ENCODE data around the gene SUN5. TPM values are rescaled to one million over a fixed set of nuclear protein-coding genes. Genes with fewer than 3 reads are reported as not detected.
A peak's percentile ranks its signal among the peaks of the same experiment; 100 is the strongest.
"Not testable (repeated sequence)": the region's sequence is repeated elsewhere in the genome, so short reads cannot be mapped to it uniquely, and the experiment has no call there.

Gene SUN5
- total RNA-seq, 2 experiments from 2014 or later = not detected

DNA sequence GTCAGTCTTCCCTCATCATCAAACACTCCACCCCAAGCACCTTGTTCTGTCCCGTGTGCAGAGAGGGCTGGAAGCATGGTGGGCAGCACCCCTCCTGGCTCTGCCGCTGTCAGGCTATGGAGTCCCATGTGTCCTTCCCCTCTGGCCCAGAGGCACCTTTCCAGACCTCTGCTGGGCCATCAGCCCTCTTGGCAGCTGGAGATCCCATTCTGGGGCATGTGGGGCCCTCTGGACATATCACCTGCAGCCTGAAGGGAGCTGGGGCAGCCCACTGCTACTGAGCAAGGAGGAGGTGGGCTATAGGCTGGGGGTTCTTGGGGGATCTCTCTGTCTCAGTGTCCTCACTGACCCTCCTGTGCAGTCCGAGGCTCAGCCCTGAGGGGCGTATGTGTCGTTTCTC is 42.2 kb downstream of the SUN5 start:
- Mint-ChIP-seq H3K9me3 (ENCODE audit: low read depth) (peaks cover 5% of the 10 kb centered on the region), H3K36me3 (peaks cover 12% of the 10 kb centered on the region), H3K4me3 (no peak overlapping the region), H3K27ac (no peak overlapping the region), H3K27me3 (no peaks in the 10 kb centered on the region), H3K4me1 (peaks cover 44% of the 10 kb centered on the region)
- CTCF ChIA-PET = interaction anchor here (1.4 to 1.9 kb wide), 2 partner anchors 12 to 16 kb away, joined by 3 to 6 read pairs; no protein-coding TSS in a partner anchor
- ATAC-seq (no peak), DNase-seq (no peak)

DNA sequence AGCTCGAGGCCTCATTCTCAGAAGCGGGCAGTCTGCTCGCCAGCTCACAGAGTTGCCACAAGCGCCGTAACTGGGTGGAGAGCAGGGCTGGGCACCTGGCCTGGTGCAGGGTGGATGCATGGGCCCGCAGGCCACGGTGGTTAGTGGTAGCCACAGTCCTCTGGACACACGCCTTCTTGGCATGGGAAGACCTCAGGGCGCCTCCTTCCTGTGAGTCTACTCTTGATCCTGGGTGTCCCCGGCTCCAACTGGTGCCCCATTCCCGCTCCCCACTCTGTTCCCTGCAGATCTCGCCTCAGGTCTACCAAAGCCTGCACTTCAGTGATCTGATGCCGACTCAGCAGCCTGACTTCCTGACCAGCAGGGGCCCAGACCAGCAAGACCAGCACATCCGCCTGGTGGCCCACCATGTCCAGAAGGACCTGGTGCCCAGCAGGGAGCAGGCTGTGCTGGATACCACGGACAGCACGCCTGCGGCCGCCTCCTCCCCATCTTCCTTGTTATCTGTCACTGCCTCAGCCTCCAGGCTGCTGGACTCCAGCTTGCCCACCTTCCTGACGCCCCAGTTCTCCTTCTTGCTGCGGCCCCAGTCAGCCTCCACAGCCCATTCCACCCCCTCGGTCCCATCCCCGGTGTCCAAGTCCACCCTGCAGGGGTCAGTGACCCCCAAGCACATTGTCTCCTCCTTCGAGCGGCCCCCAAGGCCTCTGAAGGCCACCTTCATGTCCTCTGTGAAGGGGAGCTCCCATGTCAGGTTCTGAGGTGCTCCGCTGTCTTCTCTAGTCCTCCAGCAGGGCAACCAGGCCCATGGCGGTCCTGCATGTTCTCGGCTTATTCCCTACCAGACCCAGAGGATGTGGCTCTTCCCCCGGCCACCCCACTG is 43.1 kb downstream of the SUN5 start:
- ATAC-seq (no peak), DNase-seq (no peak)
- H3K4me1 Mint-ChIP-seq = peaks cover 34% of the 10 kb centered on the region
- no peak overlapping the region for H3K4me3 Mint-ChIP-seq
- H3K27ac Mint-ChIP-seq = no peak overlapping the region
- CTCF ChIA-PET = interaction anchor here (1.2 kb wide), 1 partner anchor 11 kb away, joined by 4 read pairs; no protein-coding TSS in a partner anchor
- H3K27me3 Mint-ChIP-seq = no peaks in the 10 kb centered on the region
- H3K9me3 Mint-ChIP-seq (ENCODE audit: low read depth) = peaks cover 8% of the 10 kb centered on the region
- H3K36me3 Mint-ChIP-seq = peaks cover 16% of the 10 kb centered on the region

DNA sequence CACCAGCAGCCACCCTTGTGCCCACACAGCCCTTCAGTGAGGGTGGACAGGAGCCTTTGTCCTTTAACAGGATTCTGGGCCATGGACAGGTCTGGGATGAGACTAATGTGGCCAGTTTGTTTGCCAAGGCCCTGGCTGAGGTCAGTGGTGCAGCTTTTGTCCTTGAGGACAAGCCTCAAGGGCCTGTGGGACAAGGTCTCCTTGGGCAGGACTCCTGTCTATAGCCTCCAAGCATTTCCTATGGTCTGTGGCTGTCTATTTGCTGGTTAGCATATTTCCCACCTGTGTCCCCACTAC is 44.1 kb downstream of the SUN5 start:
- no peak for DNase-seq
- Mint-ChIP-seq H3K9me3 (ENCODE audit: low read depth) (peaks cover 8% of the 10 kb centered on the region), H3K4me3 (no peak overlapping the region), H3K36me3 (peaks cover 17% of the 10 kb centered on the region), H3K27ac (no peak overlapping the region), H3K4me1 (peaks cover 25% of the 10 kb centered on the region), H3K27me3 (no peaks in the 10 kb centered on the region)
- CTCF ChIA-PET = interaction anchor here (1.2 kb wide), 1 partner anchor 12 kb away, joined by 4 read pairs; no protein-coding TSS in a partner anchor
- ATAC-seq = no peak

DNA sequence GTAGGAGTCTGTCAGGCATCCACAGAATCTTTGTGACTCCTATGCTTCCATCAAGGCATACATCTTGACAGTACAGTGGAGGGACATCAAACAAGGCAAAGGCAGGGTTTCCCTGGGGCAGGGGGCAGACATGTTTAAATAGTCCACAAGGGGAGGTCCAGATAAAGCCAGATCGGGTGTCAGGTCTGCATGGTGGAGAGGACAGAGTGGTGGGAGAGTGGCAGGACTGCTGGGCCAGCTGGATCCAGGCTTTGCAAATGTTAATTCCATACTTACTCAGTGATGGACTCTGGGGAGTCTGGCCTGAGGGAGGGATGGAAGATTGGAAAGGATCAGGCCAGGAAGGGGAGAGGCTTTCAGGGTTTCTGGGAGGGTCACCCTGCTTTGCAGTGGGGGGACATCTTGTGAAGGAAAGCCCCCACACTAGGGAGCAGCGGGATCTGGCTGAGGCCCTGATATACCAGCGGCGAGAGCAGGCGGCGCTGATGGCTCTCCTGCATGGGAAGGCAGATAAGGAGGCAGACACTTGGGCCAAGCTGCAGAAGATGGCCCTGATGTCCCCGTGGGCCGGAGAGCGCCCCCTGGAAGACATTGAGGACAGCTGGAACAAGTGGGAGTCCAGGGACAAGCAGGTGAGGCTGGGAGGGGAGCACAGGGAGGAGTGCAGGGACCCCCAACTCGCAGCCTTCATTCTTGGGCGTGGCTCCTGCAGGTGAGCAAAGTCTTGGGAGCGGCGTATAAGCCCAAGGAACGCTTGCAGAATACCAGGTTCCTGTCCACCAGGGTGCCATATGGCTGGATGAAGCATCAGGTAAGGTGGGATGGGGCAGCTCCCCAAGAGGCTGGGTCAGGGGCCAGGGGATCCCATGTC is 44.6 kb downstream of the SUN5 start:
- H3K27ac Mint-ChIP-seq = no peak overlapping the region
- peaks cover 22% of the 10 kb centered on the region for H3K4me1 Mint-ChIP-seq
- no peak overlapping the region for H3K4me3 Mint-ChIP-seq
- no peak for ATAC-seq
- no peak for DNase-seq
- CTCF ChIA-PET = interaction anchor here (1.2 to 3.1 kb wide), 2 partner anchors 13 to 14 kb away, joined by 4 to 13 read pairs; no protein-coding TSS in a partner anchor
- peaks cover 8% of the 10 kb centered on the region for H3K9me3 Mint-ChIP-seq (ENCODE audit: low read depth)
- peaks cover 18% of the 10 kb centered on the region for H3K36me3 Mint-ChIP-seq
- no peaks in the 10 kb centered on the region for H3K27me3 Mint-ChIP-seq

DNA sequence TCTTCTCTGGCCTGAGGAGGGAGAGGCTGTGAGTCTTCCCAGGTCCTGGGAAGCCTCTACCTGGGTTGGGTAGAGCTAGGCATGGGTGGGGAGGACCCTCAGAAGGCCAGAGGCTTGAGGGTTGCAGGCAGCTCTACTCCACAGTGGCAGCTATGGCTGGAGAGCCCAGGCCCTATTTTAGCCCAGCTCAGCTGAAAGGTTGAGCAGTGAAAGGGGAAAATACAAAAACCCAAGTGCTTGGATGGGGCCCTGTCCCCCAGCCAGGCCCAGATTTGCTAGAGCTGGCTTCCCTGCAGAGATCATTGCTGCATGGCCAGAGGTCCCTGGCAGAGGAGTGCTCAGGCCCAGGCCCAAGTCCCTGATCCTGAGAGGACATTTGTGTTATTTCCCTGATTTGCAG is 45.7 kb downstream of the SUN5 start:
- no peak for ATAC-seq
- H3K4me1 Mint-ChIP-seq = peaks cover 15% of the 10 kb centered on the region
- CTCF ChIA-PET = interaction anchor here (1.3 to 3.1 kb wide), 3 partner anchors 13 to 16 kb away, joined by 4 to 13 read pairs (median 4); no protein-coding TSS in a partner anchor
- no peak overlapping the region for H3K4me3 Mint-ChIP-seq
- H3K27ac Mint-ChIP-seq = no peak overlapping the region
- H3K27me3 Mint-ChIP-seq = no peaks in the 10 kb centered on the region
- DNase-seq = no peak
- peaks cover 12% of the 10 kb centered on the region for H3K9me3 Mint-ChIP-seq (ENCODE audit: low read depth)
- peaks cover 23% of the 10 kb centered on the region for H3K36me3 Mint-ChIP-seq

DNA sequence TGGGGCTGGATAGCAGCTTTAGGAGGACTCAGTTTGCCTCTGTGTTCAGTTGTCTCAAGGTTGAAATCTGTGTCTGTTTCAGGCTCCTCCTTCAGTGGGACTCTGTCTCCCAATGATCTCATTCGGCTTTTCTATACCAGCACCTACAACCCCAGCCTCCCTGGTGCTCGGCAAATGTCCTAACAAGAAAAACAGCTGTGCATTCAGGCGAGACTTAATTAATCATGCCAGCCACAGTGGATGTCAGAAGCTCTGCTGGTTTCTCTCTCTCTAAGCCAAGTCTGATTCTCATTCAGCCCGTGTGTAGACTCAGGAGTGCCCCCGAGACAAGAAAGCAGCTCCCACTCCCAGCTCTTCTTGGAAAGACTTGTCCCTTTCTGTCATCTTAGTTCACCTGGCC is 46.8 kb downstream of the SUN5 start:
- peaks cover 23% of the 10 kb centered on the region for H3K36me3 Mint-ChIP-seq
- H3K27me3 Mint-ChIP-seq = no peaks in the 10 kb centered on the region
- peaks cover 5% of the 10 kb centered on the region for H3K4me1 Mint-ChIP-seq
- CTCF ChIA-PET = interaction anchor here (1.3 to 3.1 kb wide), 3 partner anchors 12 to 15 kb away, joined by 4 to 13 read pairs (median 4); no protein-coding TSS in a partner anchor
- no peak overlapping the region for H3K27ac Mint-ChIP-seq
- H3K4me3 Mint-ChIP-seq = no peak overlapping the region
- no peak for DNase-seq
- ATAC-seq = no peak
- peaks cover 14% of the 10 kb centered on the region for H3K9me3 Mint-ChIP-seq (ENCODE audit: low read depth)

DNA sequence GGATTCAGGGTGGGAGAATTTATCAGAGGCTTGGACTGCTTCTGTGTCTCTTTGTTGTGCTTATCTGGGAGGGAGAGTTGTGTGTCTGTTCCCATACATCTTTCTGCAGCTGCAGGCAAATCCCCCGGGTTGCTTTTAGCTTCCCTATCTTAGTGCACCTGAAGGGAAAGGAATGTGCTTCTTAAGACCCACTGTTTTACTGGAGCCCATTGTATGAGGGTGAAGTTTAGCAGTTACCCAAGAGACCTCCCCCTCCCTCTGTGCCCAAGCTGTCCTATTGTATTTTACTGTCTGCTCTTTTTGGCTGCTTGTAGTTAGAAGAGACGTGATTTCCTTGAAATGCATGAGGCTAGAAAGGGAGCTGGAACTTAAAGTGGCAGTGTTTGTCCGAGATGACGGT is 53.7 kb downstream of the SUN5 start:
- not testable (repeated sequence) for H3K36me3 Mint-ChIP-seq; H3K9me3 Mint-ChIP-seq (ENCODE audit: low read depth); H3K27ac Mint-ChIP-seq; H3K27me3 Mint-ChIP-seq; H3K4me3 Mint-ChIP-seq; DNase-seq; ATAC-seq
- CTCF ChIA-PET = interaction anchor here (1.1 kb wide), 1 partner anchor 17 kb away, joined by 5 read pairs; no protein-coding TSS in a partner anchor
- H3K4me1 Mint-ChIP-seq = peaks cover 12% of the 10 kb centered on the region

DNA sequence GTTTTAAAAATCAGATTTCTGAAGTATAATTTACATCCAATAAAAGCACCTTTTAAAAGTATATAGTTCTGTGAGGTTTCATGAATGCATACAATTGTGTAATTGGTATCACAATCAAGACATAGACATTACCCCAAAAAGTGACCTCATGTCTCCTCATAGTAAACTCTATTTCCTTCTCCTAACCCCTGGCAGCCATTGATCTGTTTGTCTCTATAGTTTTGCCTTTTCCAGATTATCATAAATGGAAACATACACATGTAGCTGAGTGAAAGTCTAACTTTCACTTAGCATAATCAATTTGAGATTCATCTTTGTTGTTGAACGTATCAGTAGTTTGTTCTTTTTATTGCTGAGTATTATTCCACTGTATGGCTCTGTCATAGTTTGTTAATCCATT is 57.6 kb downstream of the SUN5 start:
- Mint-ChIP-seq H3K4me3 (no peak overlapping the region), H3K4me1 (peaks cover 15% of the 10 kb centered on the region), H3K36me3 (no peaks in the 10 kb centered on the region), H3K27ac (peak overlapping the region; percentile 76), H3K9me3 (ENCODE audit: low read depth) (no peaks in the 10 kb centered on the region), H3K27me3 (peaks cover 2% of the 10 kb centered on the region)
- no peak for ATAC-seq
- no peak for DNase-seq
- CTCF ChIA-PET = interaction anchor here (0.7 to 4.7 kb wide), 16 partner anchors 8 to 273 kb away, joined by 3 to 26 read pairs (median 6); partner anchors contain the start of genes BPIFB4, C20orf203 and SUN5

DNA sequence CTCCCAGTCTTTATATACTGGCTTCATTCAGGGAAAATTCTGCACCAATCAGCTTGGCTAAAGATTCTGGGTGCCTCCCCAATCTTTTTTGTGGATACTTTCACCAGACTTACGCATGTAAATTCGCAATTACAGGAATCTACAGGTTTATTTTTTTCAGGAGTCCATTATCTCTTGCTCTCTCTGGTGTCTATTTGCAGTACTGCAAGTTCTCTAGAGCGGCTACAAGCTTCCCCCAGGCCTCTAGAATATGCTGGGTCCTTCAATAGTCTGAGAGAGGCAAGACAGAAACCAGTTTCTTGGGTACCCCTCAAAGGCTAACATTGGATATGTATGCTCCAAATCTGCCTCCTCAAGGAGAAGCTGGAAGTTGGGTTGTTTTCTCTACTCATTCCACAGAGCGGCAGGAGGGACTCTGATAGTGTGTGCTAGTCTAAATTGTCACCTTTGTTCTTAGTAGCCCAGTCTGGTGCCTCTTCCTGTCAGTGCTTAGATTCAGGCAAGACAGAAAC is 58.5 kb downstream of the SUN5 start:
- Mint-ChIP-seq H3K9me3 (ENCODE audit: low read depth) (no peaks in the 10 kb centered on the region), H3K27me3 (peaks cover 2% of the 10 kb centered on the region), H3K36me3 (no peaks in the 10 kb centered on the region), H3K4me3 (no peak overlapping the region), H3K27ac (peak overlapping the region; percentile 76), H3K4me1 (peaks cover 15% of the 10 kb centered on the region)
- CTCF ChIA-PET = interaction anchor here (0.7 to 4.7 kb wide), 24 partner anchors 9 to 272 kb away, joined by 3 to 26 read pairs (median 5); partner anchors contain the start of genes BPIFB4, C20orf203 and SUN5
- peak; percentile 93 for ATAC-seq
- DNase-seq = no peak

DNA sequence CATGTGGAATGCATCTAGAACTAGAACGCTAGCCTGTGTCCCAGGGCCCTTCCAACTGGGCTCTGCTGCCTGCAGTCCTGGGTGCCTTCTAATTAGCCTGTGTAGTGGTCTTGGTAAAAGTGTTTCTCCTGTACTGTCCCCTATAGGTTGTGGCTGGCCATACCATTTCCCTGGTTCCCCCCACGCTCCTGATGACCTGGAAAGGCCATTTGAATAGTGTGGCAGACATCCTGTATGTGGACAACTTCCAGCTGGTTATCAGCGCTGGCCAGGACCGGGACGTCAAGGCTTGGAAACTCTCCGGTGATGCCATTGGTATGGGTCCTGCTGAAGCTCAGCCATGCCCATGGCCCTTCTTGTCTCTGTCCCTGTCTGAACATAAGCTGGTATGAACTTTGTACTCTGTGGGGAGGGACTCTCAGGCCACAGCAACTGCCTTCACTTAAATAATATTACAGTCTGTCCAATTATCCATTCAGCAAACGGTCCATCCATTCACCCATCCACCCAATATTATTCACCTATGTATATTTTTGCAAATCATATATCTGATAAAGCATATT is 60.7 kb downstream of the SUN5 start:
- H3K9me3 Mint-ChIP-seq (ENCODE audit: low read depth) = no peaks in the 10 kb centered on the region
- DNase-seq (no peak), ATAC-seq (no peak)
- H3K4me1 Mint-ChIP-seq = peaks cover 15% of the 10 kb centered on the region
- no peak overlapping the region for H3K27ac Mint-ChIP-seq
- H3K27me3 Mint-ChIP-seq = peaks cover 2% of the 10 kb centered on the region
- no peaks in the 10 kb centered on the region for H3K36me3 Mint-ChIP-seq
- no peak overlapping the region for H3K4me3 Mint-ChIP-seq
- CTCF ChIA-PET = interaction anchor here (1.5 to 4.7 kb wide), 4 partner anchors 14 to 61 kb away, joined by 4 to 26 read pairs (median 23); partner anchors contain the start of gene SUN5

DNA sequence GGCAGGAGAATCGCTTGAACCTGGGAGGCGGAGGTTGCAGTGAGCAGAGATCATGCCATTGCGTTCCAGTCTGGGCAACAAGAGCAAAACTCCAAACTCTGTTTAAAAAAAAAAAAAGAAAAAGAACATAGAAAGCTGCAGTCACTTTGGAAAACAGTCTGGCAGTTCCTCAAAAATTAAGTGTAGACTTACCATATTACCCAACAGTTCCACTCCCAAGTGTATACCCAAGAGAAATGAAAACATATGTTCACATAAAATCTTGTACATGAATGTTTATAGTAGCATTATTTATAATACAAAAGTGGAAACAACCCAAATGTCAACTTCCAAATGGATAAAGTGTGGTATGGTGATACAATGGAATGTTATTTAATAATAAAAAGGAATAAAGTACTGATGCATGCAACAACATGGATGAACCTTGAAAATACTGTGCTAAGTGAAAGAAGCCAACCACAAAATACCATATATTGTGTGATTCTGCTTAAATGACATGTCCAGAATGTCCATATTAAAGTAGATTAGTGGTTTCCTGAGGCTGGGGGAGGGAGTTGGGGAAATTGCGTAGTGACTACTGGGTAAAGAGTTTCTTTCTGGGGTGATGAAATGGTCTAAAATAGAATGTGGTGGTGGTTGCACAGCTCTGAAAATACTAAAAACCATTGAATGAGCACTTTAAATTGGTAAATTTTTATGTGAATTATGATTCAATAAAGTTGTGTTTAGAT is 62.9 kb downstream of the SUN5 start:
- no peak overlapping the region for H3K4me3 Mint-ChIP-seq
- peaks cover 11% of the 10 kb centered on the region for H3K4me1 Mint-ChIP-seq
- H3K27ac Mint-ChIP-seq = no peak overlapping the region
- ATAC-seq = no peak
- CTCF ChIA-PET = no interaction called here
- no peak for DNase-seq
- no peaks in the 10 kb centered on the region for H3K27me3 Mint-ChIP-seq
- H3K36me3 Mint-ChIP-seq = no peaks in the 10 kb centered on the region
- no peaks in the 10 kb centered on the region for H3K9me3 Mint-ChIP-seq (ENCODE audit: low read depth)

DNA sequence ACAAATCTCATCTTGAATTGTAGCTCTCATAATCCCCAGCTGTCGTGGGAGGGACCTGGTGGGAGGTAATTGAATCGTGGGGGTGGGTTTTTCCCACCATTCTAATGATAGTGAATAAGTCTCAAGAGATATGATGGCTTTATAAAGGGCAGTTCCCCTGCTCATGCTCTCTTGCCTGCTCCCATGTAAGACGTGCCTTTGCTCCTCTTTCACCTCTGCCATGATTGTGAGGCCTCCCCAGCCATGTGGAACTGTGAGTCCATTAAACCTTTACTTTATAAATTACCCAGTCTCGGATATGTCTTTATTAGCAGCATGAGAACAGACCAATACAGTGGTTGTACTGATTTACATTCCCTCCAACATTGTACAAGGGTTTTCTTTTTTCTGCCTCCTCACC is 69.7 kb downstream of the SUN5 start:
- H3K36me3 Mint-ChIP-seq = no peaks in the 10 kb centered on the region
- H3K27me3 Mint-ChIP-seq = no peaks in the 10 kb centered on the region
- DNase-seq (no peak), ATAC-seq (no peak)
- no peaks in the 10 kb centered on the region for H3K9me3 Mint-ChIP-seq (ENCODE audit: low read depth)
- no peaks in the 10 kb centered on the region for H3K4me1 Mint-ChIP-seq
- H3K4me3 Mint-ChIP-seq = no peak overlapping the region
- H3K27ac Mint-ChIP-seq = no peak overlapping the region
- CTCF ChIA-PET = no interaction called here

Measured in activated CD8-positive, alpha-beta memory T cell treated with anti-CD3 and anti-CD28 coated beads, Interleukin-2, amount 10 ng/mL, durations not matched to agents 7 days and 5 days (primary cell).